Measurements from ENCODE around the gene EPN2.

DNA sequence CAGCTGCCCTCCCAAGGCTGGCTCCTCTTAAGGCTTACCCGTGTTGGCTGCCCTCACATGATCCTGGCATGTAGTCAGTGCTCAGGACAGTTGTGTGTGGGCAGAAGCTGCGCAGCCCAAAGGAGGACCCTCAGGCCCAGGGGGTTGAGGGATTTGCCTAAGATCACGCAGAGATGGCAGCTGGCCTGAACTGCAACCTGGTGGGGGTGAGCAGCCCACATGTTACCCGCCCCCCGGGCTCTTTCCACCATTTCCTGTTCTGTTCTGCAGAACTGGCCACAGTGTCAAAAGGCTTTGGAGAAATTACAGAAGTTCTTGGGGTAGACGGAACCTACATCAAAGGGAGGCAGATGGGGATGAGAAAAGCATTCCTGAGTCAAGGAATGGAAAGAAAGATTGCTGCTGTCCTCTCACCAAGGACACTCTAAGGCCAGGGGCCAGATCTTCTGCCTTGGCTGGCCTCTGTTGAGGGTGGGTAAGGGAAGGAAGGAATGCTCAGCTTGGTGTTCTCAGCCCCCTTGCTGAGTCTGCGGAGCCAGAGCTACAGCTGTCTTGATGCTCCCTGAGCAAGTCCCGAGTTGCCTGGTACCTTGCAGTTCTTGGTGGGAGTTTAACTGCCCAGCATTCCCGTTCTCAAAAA is 53.0 kb downstream of the EPN2 start:
- TF ChIP-seq CTCF (IDR thresholded peaks at IDR 0.05; ENCODE audit: low read depth, low read length, missing input control) (no peak), JUND (IDR thresholded peaks at IDR 0.05) (no peak), GABPA (IDR thresholded peaks at IDR 0.05 in 1 of 2, conservative IDR thresholded peaks at IDR 0.05 in 1 of 2) (no peak), YY1 (IDR thresholded peaks at IDR 0.05) (no peak), SP1 (IDR thresholded peaks at IDR 0.05) (no peak), RXRA (IDR thresholded peaks at IDR 0.05) (no peak), RAD21 (IDR thresholded peaks at IDR 0.05) (no peak), TAF1 (conservative IDR thresholded peaks at IDR 0.05) (no peak), FOXA1 (IDR thresholded peaks at IDR 0.05) (no peak), MAX (IDR thresholded peaks at IDR 0.05) (no peak)
- TF ChIP-seq, protein P1, sequence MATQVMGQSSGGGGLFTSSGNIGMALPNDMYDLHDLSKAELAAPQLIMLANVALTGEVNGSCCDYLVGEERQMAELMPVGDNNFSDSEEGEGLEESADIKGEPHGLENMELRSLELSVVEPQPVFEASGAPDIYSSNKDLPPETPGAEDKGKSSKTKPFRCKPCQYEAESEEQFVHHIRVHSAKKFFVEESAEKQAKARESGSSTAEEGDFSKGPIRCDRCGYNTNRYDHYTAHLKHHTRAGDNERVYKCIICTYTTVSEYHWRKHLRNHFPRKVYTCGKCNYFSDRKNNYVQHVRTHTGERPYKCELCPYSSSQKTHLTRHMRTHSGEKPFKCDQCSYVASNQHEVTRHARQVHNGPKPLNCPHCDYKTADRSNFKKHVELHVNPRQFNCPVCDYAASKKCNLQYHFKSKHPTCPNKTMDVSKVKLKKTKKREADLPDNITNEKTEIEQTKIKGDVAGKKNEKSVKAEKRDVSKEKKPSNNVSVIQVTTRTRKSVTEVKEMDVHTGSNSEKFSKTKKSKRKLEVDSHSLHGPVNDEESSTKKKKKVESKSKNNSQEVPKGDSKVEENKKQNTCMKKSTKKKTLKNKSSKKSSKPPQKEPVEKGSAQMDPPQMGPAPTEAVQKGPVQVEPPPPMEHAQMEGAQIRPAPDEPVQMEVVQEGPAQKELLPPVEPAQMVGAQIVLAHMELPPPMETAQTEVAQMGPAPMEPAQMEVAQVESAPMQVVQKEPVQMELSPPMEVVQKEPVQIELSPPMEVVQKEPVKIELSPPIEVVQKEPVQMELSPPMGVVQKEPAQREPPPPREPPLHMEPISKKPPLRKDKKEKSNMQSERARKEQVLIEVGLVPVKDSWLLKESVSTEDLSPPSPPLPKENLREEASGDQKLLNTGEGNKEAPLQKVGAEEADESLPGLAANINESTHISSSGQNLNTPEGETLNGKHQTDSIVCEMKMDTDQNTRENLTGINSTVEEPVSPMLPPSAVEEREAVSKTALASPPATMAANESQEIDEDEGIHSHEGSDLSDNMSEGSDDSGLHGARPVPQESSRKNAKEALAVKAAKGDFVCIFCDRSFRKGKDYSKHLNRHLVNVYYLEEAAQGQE (IDR thresholded peaks at IDR 0.05), result no peak
- TF ChIP-seq, protein P2, sequence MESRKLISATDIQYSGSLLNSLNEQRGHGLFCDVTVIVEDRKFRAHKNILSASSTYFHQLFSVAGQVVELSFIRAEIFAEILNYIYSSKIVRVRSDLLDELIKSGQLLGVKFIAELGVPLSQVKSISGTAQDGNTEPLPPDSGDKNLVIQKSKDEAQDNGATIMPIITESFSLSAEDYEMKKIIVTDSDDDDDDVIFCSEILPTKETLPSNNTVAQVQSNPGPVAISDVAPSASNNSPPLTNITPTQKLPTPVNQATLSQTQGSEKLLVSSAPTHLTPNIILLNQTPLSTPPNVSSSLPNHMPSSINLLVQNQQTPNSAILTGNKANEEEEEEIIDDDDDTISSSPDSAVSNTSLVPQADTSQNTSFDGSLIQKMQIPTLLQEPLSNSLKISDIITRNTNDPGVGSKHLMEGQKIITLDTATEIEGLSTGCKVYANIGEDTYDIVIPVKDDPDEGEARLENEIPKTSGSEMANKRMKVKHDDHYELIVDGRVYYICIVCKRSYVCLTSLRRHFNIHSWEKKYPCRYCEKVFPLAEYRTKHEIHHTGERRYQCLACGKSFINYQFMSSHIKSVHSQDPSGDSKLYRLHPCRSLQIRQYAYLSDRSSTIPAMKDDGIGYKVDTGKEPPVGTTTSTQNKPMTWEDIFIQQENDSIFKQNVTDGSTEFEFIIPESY (IDR thresholded peaks at IDR 0.05), result no peak

Data from liver (tissue), 3 donors.